IgD-negative memory B cell (primary cell): ENCODE results near the gene SLC38A4. TPM values are rescaled to one million over a fixed set of nuclear protein-coding genes. Genes with fewer than 3 reads are reported as not detected.
"Not testable (repeated sequence)": the region's sequence is repeated elsewhere in the genome, so short reads cannot be mapped to it uniquely, and the experiment has no call there.

Experiments
- H3K27ac Mint-ChIP-seq, 3 donors: one replicate each; pipeline ENCODE4 v1.8.0; 2020 to 2022; ENCODE audit warnings: mild to moderate bottlenecking in 3 of 3, mixed read lengths in 3 of 3, moderate library complexity in 1 of 3
- H3K27me3 Mint-ChIP-seq: one replicate; pipeline ENCODE4 v1.8.0; 2021; ENCODE audit warnings: mixed read lengths
- H3K36me3 Mint-ChIP-seq: one replicate; pipeline ENCODE4 v1.8.0; 2020; ENCODE audit warnings: mild to moderate bottlenecking, mixed read lengths
- H3K4me1 Mint-ChIP-seq, 3 donors: one replicate each; pipeline ENCODE4 v1.8.0; 2020 to 2022; ENCODE audit warnings: mixed read lengths in 3 of 3, mild to moderate bottlenecking in 1 of 3
- H3K4me3 Mint-ChIP-seq, 4 donors: one replicate each; pipeline ENCODE4 v1.8.0; 2020 to 2022; ENCODE audit warnings: mild to moderate bottlenecking in 4 of 4, mixed read lengths in 4 of 4, moderate library complexity in 3 of 4
- H3K9me3 Mint-ChIP-seq, 3 donors: one replicate each; pipeline ENCODE4 v1.8.0; 2020 to 2021; ENCODE audit warnings: mixed read lengths in 3 of 3, mild to moderate bottlenecking in 1 of 3
- polyA plus RNA-seq: library from polyadenylated mRNA; unstranded; fragments of 300-500 nt; fragmentation: Illumina TruSeq; gene quantifications from one replicate; pipeline ENCODE4 v1.2.3, GENCODE V29; 2021

SLC38A4 gene, protein sequence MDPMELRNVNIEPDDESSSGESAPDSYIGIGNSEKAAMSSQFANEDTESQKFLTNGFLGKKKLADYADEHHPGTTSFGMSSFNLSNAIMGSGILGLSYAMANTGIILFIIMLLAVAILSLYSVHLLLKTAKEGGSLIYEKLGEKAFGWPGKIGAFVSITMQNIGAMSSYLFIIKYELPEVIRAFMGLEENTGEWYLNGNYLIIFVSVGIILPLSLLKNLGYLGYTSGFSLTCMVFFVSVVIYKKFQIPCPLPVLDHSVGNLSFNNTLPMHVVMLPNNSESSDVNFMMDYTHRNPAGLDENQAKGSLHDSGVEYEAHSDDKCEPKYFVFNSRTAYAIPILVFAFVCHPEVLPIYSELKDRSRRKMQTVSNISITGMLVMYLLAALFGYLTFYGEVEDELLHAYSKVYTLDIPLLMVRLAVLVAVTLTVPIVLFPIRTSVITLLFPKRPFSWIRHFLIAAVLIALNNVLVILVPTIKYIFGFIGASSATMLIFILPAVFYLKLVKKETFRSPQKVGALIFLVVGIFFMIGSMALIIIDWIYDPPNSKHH
- polyA plus RNA-seq = not detected

DNA sequence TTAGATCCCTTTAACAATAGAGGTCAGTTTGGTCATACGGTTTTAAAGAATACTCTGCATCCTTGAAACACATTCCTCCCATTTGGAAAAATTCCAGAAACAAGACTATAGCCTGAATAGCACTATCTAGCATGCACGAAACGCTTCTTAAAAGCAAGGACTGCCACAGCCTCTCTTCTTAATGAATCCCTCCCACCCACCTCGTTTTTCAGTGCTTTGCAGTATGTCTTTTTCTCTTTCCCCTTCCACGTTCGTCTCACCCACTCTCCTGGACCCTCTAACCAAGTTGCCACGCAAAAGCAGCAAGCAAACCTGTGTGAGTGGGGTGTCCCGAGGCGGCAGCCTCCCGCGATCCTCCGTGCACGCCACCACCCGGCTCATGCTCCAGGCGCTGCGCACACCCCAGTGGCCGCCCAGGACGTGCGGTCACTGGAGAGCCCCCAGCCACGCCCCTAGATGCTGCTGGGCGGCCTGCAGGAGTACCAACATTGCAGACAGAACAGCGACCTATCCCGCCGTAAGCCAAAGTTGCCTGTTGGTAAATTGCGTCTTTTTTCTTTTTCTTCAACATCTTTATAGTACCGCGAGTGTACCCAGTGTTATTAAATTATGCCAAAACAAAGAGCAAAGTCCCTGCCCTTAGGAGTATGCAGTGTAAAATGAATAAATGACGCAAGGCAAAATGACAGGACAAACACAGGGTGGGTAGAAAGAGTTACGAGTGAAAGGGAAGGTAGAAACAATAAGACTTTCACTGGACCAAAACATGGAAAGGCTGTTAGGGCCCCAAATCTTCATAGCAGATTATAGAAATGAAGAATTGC lies at the start of gene SLC38A4:
TSS of gene SLC38A4 (minus strand) at position 407 of the 824 bp plus-strand sequence. CDS start 32,926 bp downstream, outside the sequence.
- Mint-ChIP-seq H3K27me3 (peaks cover 23% of the 10 kb centered on the region), H3K4me1 (no peaks in the 10 kb centered on the region), H3K36me3 (peaks cover under 1% of the 10 kb centered on the region), H3K4me3 (no peak within 1 kb of the TSS), H3K9me3 (peaks cover 0 to 3% (median 2%) of the 10 kb centered on the region in 3 donors), H3K27ac (peak within 1 kb of the TSS in 1 of 3 donors; percentile 32)

DNA sequence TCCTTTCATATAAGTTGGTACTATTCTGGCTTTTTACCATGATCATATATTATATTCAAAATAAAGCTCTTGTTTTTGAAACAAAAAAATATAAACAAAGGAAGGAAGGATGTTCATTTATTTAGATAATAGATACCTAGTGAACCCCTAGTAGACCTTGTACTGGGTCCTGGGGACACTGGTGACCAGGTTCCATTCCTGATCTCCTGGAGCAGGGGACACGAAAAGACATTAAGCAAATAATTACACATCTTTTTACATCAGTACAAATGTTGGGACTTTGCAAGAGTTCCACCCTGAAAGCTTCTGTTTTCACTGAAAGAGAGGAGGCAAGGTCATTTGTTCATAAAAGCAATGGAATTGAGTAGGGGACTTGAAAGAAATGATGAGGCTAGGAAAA lies 49.3 kb upstream of the SLC38A4 start:
- Mint-ChIP-seq H3K36me3 (peaks cover 2% of the 10 kb centered on the region), H3K27ac (no peak overlapping the region), H3K27me3 (peaks cover 23% of the 10 kb centered on the region), H3K9me3 (peaks cover 3 to 16% (median 11%) of the 10 kb centered on the region in 3 donors), H3K4me3 (no peak overlapping the region), H3K4me1 (no peaks in the 10 kb centered on the region)

- Mint-ChIP-seq H3K4me1 (no peaks in the 10 kb centered on the region), H3K27me3 (peaks cover 23% of the 10 kb centered on the region), H3K27ac (no peak overlapping the region), H3K4me3 (no peak overlapping the region), H3K9me3 (peaks cover 3 to 16% (median 8%) of the 10 kb centered on the region in 3 donors), H3K36me3 (peaks cover 2% of the 10 kb centered on the region)
Observed at GRCh38 chr12:46874642-46875041, 48.8 kb upstream of the SLC38A4 start.

DNA sequence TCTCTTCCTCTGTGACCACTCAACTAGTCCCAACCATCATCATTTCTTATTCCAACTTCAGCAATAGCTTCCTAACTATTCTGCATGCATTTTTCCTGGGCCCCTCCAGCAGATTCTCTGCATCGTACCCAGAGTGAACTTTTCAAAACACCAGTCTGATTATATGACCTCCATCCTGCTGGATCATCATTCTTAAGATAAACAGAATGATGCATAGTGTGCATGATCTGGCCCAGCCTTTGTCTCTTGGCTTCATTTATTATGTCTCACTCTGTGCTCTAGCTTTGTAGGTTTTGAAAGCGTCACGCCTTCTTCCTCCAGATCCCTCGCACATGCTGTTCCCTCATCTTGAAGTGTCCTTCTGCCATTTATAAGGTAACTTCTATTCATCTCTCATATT lies 46.3 kb upstream of the SLC38A4 start:
- H3K36me3 Mint-ChIP-seq = peaks cover 2% of the 10 kb centered on the region
- H3K4me1 Mint-ChIP-seq = no peaks in the 10 kb centered on the region
- peaks cover 14% of the 10 kb centered on the region for H3K27me3 Mint-ChIP-seq
- no peak overlapping the region for H3K4me3 Mint-ChIP-seq
- peaks cover 3 to 5% (median 4%) of the 10 kb centered on the region in 3 donors for H3K9me3 Mint-ChIP-seq
- no peak overlapping the region for H3K27ac Mint-ChIP-seq

- Mint-ChIP-seq H3K36me3 (no peaks in the 10 kb centered on the region), H3K4me1 (no peaks in the 10 kb centered on the region), H3K27me3 (peaks cover 2% of the 10 kb centered on the region), H3K9me3 (peaks cover 6 to 10% (median 10%) of the 10 kb centered on the region in 3 donors), H3K27ac (no peak overlapping the region), H3K4me3 (no peak overlapping the region)
Observed at GRCh38 chr12:46865311-46865710, 39.5 kb upstream of the SLC38A4 start.

DNA sequence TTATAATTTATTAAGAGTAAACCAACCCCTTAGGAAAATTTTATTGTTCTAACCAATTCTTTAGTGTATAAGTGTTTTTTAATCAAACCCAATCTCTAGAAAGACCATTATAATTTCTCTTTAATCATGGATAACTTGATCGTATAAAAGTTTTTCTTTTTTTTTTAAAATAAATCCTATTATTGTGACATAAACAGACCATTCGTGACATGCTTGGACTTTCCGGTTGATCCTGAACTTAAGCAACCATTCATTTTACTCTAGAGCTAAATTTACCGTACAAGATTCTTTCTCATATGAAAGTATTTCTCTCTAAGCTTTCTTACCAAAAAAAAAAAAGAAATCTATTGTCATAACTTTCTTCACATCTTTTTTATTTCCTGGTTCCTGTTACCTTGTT lies 32.6 kb upstream of the SLC38A4 start:
- no peaks in the 10 kb centered on the region for H3K27me3 Mint-ChIP-seq
- H3K4me1 Mint-ChIP-seq = no peaks in the 10 kb centered on the region
- H3K36me3 Mint-ChIP-seq = no peaks in the 10 kb centered on the region
- H3K9me3 Mint-ChIP-seq = peaks cover 3 to 13% (median 10%) of the 10 kb centered on the region in 3 donors
- H3K27ac Mint-ChIP-seq = no peak overlapping the region
- no peak overlapping the region for H3K4me3 Mint-ChIP-seq

- peaks cover 3 to 11% (median 10%) of the 10 kb centered on the region in 3 donors for H3K9me3 Mint-ChIP-seq
- no peaks in the 10 kb centered on the region for H3K27me3 Mint-ChIP-seq
- H3K27ac Mint-ChIP-seq = no peak overlapping the region
- H3K4me3 Mint-ChIP-seq = no peak overlapping the region
- no peaks in the 10 kb centered on the region for H3K4me1 Mint-ChIP-seq
- no peaks in the 10 kb centered on the region for H3K36me3 Mint-ChIP-seq
Observed at GRCh38 chr12:46857486-46857885, 31.7 kb upstream of the SLC38A4 start.

DNA sequence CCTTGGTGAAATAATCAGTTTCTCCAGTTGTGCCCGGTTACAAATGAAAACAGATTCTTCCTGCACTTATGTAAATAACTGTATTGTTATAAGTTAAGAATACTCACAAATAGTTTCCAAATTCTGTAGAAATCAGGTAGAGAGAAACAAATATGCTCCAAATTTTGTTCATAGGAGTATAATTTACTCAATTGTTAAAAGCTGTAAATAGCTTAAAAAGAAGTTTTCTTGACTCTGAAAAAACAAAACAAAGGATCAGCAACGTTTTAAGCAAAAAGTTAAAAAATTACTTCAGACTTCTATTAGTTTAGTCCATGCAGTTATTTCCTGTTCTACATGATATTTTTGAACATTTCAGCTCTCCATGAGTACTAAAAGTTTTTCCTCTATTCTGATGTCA lies 30.0 kb upstream of the SLC38A4 start:
- Mint-ChIP-seq H3K4me3 (no peak overlapping the region), H3K27ac (no peak overlapping the region), H3K36me3 (no peaks in the 10 kb centered on the region), H3K27me3 (no peaks in the 10 kb centered on the region), H3K9me3 (peaks cover 3 to 11% (median 10%) of the 10 kb centered on the region in 3 donors), H3K4me1 (no peaks in the 10 kb centered on the region)

- H3K4me1 Mint-ChIP-seq, H3K4me3 Mint-ChIP-seq: not testable (repeated sequence)
Observed at GRCh38 chr12:46854188-46854587, 28.4 kb upstream of the SLC38A4 start.

GRCh38 chr12:46848792-46849191 lies 23.0 kb upstream of the SLC38A4 start:
- H3K36me3 Mint-ChIP-seq, H3K4me1 Mint-ChIP-seq, H3K27me3 Mint-ChIP-seq, H3K27ac Mint-ChIP-seq: not testable (repeated sequence)
- H3K9me3 Mint-ChIP-seq = peaks cover 5 to 18% (median 12%) of the 10 kb centered on the region in 3 donors
- H3K4me3 Mint-ChIP-seq = peak overlapping the region in 1 of 4 donors; percentile 39

More at GRCh38 chr12:46854188-46854587, 28.4 kb upstream of the SLC38A4 start:
- not testable (repeated sequence) for H3K36me3 Mint-ChIP-seq, H3K27me3 Mint-ChIP-seq, H3K27ac Mint-ChIP-seq
- H3K9me3 Mint-ChIP-seq = peaks cover 5 to 13% (median 10%) of the 10 kb centered on the region in 3 donors

DNA sequence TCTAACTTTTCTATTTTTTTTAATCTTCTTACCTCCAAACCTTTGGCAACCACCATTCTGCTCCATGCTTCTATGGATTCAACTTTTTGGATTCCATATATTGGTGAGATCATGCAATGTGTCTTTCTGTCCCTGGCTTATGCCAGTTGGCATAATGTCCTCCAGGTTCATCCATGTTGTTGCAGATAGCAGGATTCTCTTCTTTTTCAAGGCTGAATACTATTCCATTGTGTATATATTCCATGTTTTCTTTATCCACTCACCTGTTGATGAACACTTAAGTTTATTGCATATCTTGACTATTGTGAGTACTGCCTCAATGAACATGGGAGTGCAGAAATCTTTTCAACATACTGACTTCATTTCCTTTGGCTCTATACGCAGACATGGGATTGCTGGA lies 21.2 kb upstream of the SLC38A4 start:
- Mint-ChIP-seq H3K36me3 (peaks cover 1% of the 10 kb centered on the region), H3K4me1 (no peaks in the 10 kb centered on the region), H3K27ac (no peak overlapping the region), H3K4me3 (no peak overlapping the region), H3K27me3 (peaks cover 9% of the 10 kb centered on the region), H3K9me3 (peaks cover 5 to 15% (median 12%) of the 10 kb centered on the region in 3 donors)

DNA sequence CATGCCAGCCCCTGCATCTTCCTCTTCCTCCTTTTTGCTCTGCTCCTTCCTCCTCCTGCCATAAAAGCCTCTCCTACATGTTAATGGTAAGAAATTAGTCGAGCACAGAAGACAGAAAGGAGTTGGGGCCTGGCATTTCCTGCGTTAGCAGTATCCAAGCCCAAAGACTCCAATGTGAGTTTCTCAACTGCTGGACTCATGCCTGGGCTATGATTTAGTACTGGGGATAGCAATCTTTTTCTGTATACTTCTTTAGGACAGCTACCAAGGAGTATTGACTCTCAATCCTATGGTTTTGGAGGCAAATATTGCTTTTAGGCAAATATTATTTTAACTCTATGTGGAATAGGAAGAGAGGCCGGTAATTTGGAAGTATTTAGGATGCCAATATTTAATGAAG lies 18.0 kb upstream of the SLC38A4 start:
- H3K9me3 Mint-ChIP-seq = peaks cover 4 to 13% (median 12%) of the 10 kb centered on the region in 3 donors
- H3K27me3 Mint-ChIP-seq = peaks cover 11% of the 10 kb centered on the region
- no peaks in the 10 kb centered on the region for H3K4me1 Mint-ChIP-seq
- peaks cover 1% of the 10 kb centered on the region for H3K36me3 Mint-ChIP-seq
- H3K4me3 Mint-ChIP-seq = no peak overlapping the region
- H3K27ac Mint-ChIP-seq = no peak overlapping the region

GRCh38 chr12:46841891-46842290 lies 16.1 kb upstream of the SLC38A4 start:
- H3K9me3 Mint-ChIP-seq = peaks cover under 1 to 8% (median 2%) of the 10 kb centered on the region in 3 donors
- no peak overlapping the region for H3K27ac Mint-ChIP-seq
- H3K27me3 Mint-ChIP-seq = peaks cover 9% of the 10 kb centered on the region
- H3K4me3 Mint-ChIP-seq = no peak overlapping the region
- H3K36me3 Mint-ChIP-seq = peaks cover 2% of the 10 kb centered on the region
- H3K4me1 Mint-ChIP-seq = no peaks in the 10 kb centered on the region

DNA sequence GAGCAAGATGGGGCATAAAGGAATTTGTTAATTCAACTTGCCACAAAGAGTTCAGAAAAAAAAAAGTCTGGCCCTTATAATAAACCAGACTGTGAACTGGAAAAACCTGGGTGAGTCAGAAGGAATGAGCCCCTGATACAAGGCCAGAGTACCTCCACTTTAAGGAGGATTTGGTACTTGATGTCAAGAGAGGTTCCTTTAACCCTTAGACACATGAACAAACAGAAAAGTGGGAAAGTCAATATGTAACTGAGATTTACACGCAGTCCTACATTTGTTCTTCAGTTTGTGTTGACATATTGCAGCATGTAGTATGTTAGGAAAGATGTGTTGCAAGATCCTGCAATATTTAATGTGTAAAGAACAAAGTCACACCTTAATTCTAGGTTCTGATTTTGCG lies 14.2 kb upstream of the SLC38A4 start:
- H3K4me1 Mint-ChIP-seq = no peaks in the 10 kb centered on the region
- H3K36me3 Mint-ChIP-seq = peaks cover 2% of the 10 kb centered on the region
- no peak overlapping the region for H3K27ac Mint-ChIP-seq
- no peak overlapping the region for H3K4me3 Mint-ChIP-seq
- H3K9me3 Mint-ChIP-seq = peaks cover 0 to 1% (median 0%) of the 10 kb centered on the region in 3 donors
- peaks cover 12% of the 10 kb centered on the region for H3K27me3 Mint-ChIP-seq

GRCh38 chr12:46839232-46839631 lies 13.4 kb upstream of the SLC38A4 start:
- Mint-ChIP-seq H3K27me3 (peaks cover 13% of the 10 kb centered on the region), H3K36me3 (peaks cover 2% of the 10 kb centered on the region), H3K27ac (no peak overlapping the region), H3K4me3 (no peak overlapping the region), H3K4me1 (no peaks in the 10 kb centered on the region), H3K9me3 (no peaks in the 10 kb centered on the region)
